Peyer's patch (tissue), 4 donors: ENCODE measurements around the gene TTC6. TPM values are rescaled to one million over a fixed set of nuclear protein-coding genes. Genes with fewer than 3 reads are reported as not detected.

Experiments
- DNase-seq, 3 donors: peaks; one replicate each; pipeline ENCODE4 v3.0.0-alpha.2; 2017 to 2019
- H3K27ac ChIP-seq, 4 donors: fragments of 200-600 bp; sonication (generic); one replicate each; pipeline ENCODE4 v1.5.1; 2016 to 2019
- H3K27me3 ChIP-seq, 2 donors: fragments of 200-600 bp; sonication (generic); one replicate each; pipeline ENCODE4 v1.5.1; 2019
- H3K36me3 ChIP-seq, 3 donors: fragments of 200-600 bp; sonication (generic); one replicate each; pipeline ENCODE4 v1.5.1; 2016 to 2019
- H3K4me1 ChIP-seq, 4 donors: fragments of 200-600 bp; sonication (generic); one replicate each; pipeline ENCODE4 v1.5.1; 2016 to 2019
- H3K4me3 ChIP-seq, 4 donors: fragments of 200-600 bp; sonication (generic); 1 replicate in 3 of 4; 2 replicates in 1 of 4; pipeline ENCODE4 v1.5.1; 2016 to 2019; ENCODE audit warnings: mild to moderate bottlenecking in 1 of 4
- H3K9me3 ChIP-seq, 4 donors: fragments of 200-600 bp; sonication (generic); one replicate each; pipeline ENCODE4 v1.5.1; 2016 to 2019; ENCODE audit warnings: mild to moderate bottlenecking in 1 of 4
- POLR2A ChIP-seq, 2 donors: fragments of 450-650 bp; IDR thresholded peaks; one replicate each; pipeline ENCODE4 v1.5.1; 2017; ENCODE audit warnings: antibody characterized with exemption in 2 of 2, mild to moderate bottlenecking in 2 of 2, moderate library complexity in 2 of 2
- total RNA-seq, 4 donors: library from RNA; depleted of rRNA; stranded (reverse); fragments of >200 nt; gene quantifications; one replicate each; pipeline ENCODE4 v1.1.0, GENCODE V29; 2016
- TF ChIP-seq, protein P1 (sequence below), 6 experiments: fragments of 450-650 bp in 4 of 6; fragments of 200-600 bp in 2 of 6; sonication (generic) in 1 of 6; IDR thresholded peaks; one replicate each; pipeline ENCODE4 v1.5.1; 2017 to 2019; ENCODE audit warnings: antibody characterized with exemption in 6 of 6, mild to moderate bottlenecking in 3 of 6, moderate library complexity in 1 of 6

Gene TTC6
- total RNA-seq, 4 donors from 2014 or later = 1.8 to 12.7 (median 3.6) TPM; not detected in 1

DNA sequence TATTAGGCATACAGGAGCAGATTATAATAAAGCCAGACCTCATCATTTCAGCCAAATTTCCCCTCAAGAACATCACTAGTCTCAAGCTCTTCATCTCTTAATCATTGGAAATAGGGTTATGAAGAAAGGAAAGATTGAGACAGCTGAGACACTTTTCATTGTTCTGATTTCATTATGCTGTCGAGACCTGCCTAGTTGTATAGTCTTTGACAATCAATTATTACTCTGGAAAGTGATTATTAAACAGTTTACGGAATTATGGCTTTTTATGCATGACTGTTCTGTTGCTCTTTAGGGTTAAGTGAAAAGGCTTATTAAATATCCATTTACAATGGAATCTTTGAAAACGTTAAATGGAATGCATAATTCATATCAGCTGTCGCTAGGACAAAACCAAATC is 48.3 kb downstream of the TTC6 start:
- H3K36me3 ChIP-seq = no peaks in the 10 kb centered on the region
- DNase-seq = no peak
- no peaks in the 10 kb centered on the region for H3K27me3 ChIP-seq
- no peak overlapping the region for H3K4me3 ChIP-seq
- no peaks in the 10 kb centered on the region for H3K4me1 ChIP-seq
- TF ChIP-seq POLR2A (IDR thresholded peaks at IDR 0.05) = no peak
- TF ChIP-seq, protein P1, sequence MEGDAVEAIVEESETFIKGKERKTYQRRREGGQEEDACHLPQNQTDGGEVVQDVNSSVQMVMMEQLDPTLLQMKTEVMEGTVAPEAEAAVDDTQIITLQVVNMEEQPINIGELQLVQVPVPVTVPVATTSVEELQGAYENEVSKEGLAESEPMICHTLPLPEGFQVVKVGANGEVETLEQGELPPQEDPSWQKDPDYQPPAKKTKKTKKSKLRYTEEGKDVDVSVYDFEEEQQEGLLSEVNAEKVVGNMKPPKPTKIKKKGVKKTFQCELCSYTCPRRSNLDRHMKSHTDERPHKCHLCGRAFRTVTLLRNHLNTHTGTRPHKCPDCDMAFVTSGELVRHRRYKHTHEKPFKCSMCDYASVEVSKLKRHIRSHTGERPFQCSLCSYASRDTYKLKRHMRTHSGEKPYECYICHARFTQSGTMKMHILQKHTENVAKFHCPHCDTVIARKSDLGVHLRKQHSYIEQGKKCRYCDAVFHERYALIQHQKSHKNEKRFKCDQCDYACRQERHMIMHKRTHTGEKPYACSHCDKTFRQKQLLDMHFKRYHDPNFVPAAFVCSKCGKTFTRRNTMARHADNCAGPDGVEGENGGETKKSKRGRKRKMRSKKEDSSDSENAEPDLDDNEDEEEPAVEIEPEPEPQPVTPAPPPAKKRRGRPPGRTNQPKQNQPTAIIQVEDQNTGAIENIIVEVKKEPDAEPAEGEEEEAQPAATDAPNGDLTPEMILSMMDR (IDR thresholded peaks at IDR 0.05) = no peak
- no peaks in the 10 kb centered on the region for H3K9me3 ChIP-seq
- H3K27ac ChIP-seq = no peak overlapping the region

Other genes starting within 250 kb of the TTC6 start
- gene FOXA1, start 380 bp upstream of the TTC6 start, total RNA-seq = 10 to 100 TPM in 3 of 4 donors, 1 to 10 TPM in 1; 7.4 to 24.6 (median 21.4) TPM